NCI-H2171 treated with DMSO at 0.1 percent for 48 hours (cell line): ENCODE measurements around the gene ADCY1.

ENCODE experiments used
- DNase-seq: peaks from one replicate; lab custom pipeline; 2025; lab: John Stamatoyannopoulos, UW

ADCY1 gene

GRCh38 chr7:45653209-45653907 lies 79.2 kb downstream of the ADCY1 start:
- DNase-seq, result no peak

GRCh38 chr7:45654341-45654740 lies 80.2 kb downstream of the ADCY1 start:
- no peak for DNase-seq

GRCh38 chr7:45655539-45655938 lies 81.4 kb downstream of the ADCY1 start:
- no peak for DNase-seq

GRCh38 chr7:45656431-45656830 lies 82.3 kb downstream of the ADCY1 start:
- no peak for DNase-seq

- DNase-seq, result no peak
Measured at GRCh38 chr7:45657136-45657889, 83.1 kb downstream of the ADCY1 start.

- DNase-seq, result no peak
Measured at GRCh38 chr7:45657890-45658715, 83.9 kb downstream of the ADCY1 start.

- DNase-seq, result no peak
Measured at GRCh38 chr7:45658716-45659495, 84.7 kb downstream of the ADCY1 start.

GRCh38 chr7:45659496-45660139 lies 85.5 kb downstream of the ADCY1 start:
- no peak for DNase-seq

- no peak for DNase-seq
Measured at GRCh38 chr7:45660201-45660900, 86.2 kb downstream of the ADCY1 start.

GRCh38 chr7:45660901-45661211 lies 86.7 kb downstream of the ADCY1 start:
- DNase-seq, result no peak

- DNase-seq, result no peak
Measured at GRCh38 chr7:45661302-45661995, 87.3 kb downstream of the ADCY1 start.

- no peak for DNase-seq
Measured at GRCh38 chr7:45662018-45662417, 87.8 kb downstream of the ADCY1 start.

- DNase-seq, result no peak
Measured at GRCh38 chr7:45662540-45663166, 88.5 kb downstream of the ADCY1 start.

GRCh38 chr7:45663167-45663921 lies 89.2 kb downstream of the ADCY1 start:
- DNase-seq, result no peak

GRCh38 chr7:45663965-45664633 lies 89.9 kb downstream of the ADCY1 start:
- no peak for DNase-seq

GRCh38 chr7:45665172-45665571 lies 91.0 kb downstream of the ADCY1 start:
- DNase-seq, result no peak

- DNase-seq, result no peak
Measured at GRCh38 chr7:45670227-45670626, 96.1 kb downstream of the ADCY1 start.

- DNase-seq, result no peak
Measured at GRCh38 chr7:45670717-45671116, 96.5 kb downstream of the ADCY1 start.
